HepG2 (cell line): ENCODE data around the gene ANKRD2. TPM values are rescaled to one million over a fixed set of nuclear protein-coding genes. Genes with fewer than 3 reads are reported as not detected.

Source experiments
- AGO2 ChIP-seq: fragments of 200-400 bp; formaldehyde crosslinking; optimal IDR thresholded peaks from 2 replicates; pipeline ENCODE3; 2017; ENCODE audit warnings: mild to moderate bottlenecking, low read depth, low read length, moderate library complexity
- CENPT ChIP-seq: sonication (generic); formaldehyde crosslinking; IDR thresholded peaks from 2 replicates; pipeline ENCODE4 v1.8.0; 2022; ENCODE audit warnings: low read depth, mild to moderate bottlenecking, moderate library complexity, missing genetic modification reagents
- DR1 ChIP-seq: sonication (generic); formaldehyde crosslinking; IDR thresholded peaks from 2 replicates; pipeline ENCODE4 v1.8.0; 2021; ENCODE audit warnings: mild to moderate bottlenecking, missing genetic modification reagents, inconsistent platforms
- HOXA9 ChIP-seq: sonication (generic); formaldehyde crosslinking; IDR thresholded peaks from 2 replicates; pipeline ENCODE4 v1.8.1; 2022; ENCODE audit warnings: missing genetic modification reagents, mild to moderate bottlenecking, moderate library complexity, borderline replicate concordance
- KDM5A ChIP-seq: fragments of 200-600 bp; sonication (generic); IDR thresholded peaks from 2 replicates; pipeline ENCODE4 v1.7.0; 2018; ENCODE audit warnings: antibody characterized with exemption, mild to moderate bottlenecking, low read length, borderline replicate concordance
- KLF13 ChIP-seq: sonication (generic); formaldehyde crosslinking; IDR thresholded peaks from 2 replicates; pipeline ENCODE4 v1.4.0; 2020; ENCODE audit warnings: mild to moderate bottlenecking, missing genetic modification reagents
- NFE2L1 ChIP-seq: sonication (generic); formaldehyde crosslinking; IDR thresholded peaks from 2 replicates; pipeline ENCODE4 v1.4.0; 2020; ENCODE audit warnings: missing genetic modification reagents, mild to moderate bottlenecking, borderline replicate concordance
- NFIB ChIP-seq: sonication (generic); formaldehyde crosslinking; IDR thresholded peaks from 2 replicates; pipeline ENCODE4 v1.9.0; 2021; ENCODE audit warnings: missing genetic modification reagents, mild to moderate bottlenecking, borderline replicate concordance
- SAP130 ChIP-seq: IDR thresholded peaks from 2 replicates; pipeline ENCODE4 v1.6.1; 2016; ENCODE audit warnings: low read depth
- SIN3A ChIP-seq: IDR thresholded peaks from 2 replicates; pipeline ENCODE4 v1.6.1; 2011; ENCODE audit warnings: low read depth, mild to moderate bottlenecking, control low read depth, low read length, borderline replicate concordance
- SOX6 ChIP-seq, 2 experiments: fragments of 450-650 bp in 1 of 2; sonication (generic) in 1 of 2; formaldehyde crosslinking in 1 of 2; IDR thresholded peaks; 2 replicates each; pipeline versions ENCODE4 v1.4.0 to v1.6.1; 2017 to 2020; ENCODE audit warnings: antibody characterized with exemption in 1 of 2, mild to moderate bottlenecking in 1 of 2, missing genetic modification reagents in 1 of 2
- SRSF4 ChIP-seq: fragments of 200-400 bp; formaldehyde crosslinking; IDR thresholded peaks from one replicate; pipeline ENCODE4 v1.6.1; 2018; ENCODE audit warnings: mild to moderate bottlenecking, low read depth, low read length, moderate library complexity; ENCODE audit not compliant: poor library complexity, severe bottlenecking
- SUZ12 ChIP-seq: fragments of 150-350 bp; IDR thresholded peaks from 2 replicates; pipeline ENCODE4 v1.6.1; 2014; ENCODE audit warnings: low read depth, low read length
- ZNF10 ChIP-seq: sonication (generic); formaldehyde crosslinking; IDR thresholded peaks from 2 replicates; pipeline ENCODE4 v1.4.0; 2020; ENCODE audit warnings: mild to moderate bottlenecking, low read depth, missing genetic modification reagents, borderline replicate concordance
- ZNF24 ChIP-seq: fragments of 450-650 bp; IDR thresholded peaks from 2 replicates; pipeline ENCODE4 v1.6.1; 2017; ENCODE audit warnings: antibody characterized with exemption, mild to moderate bottlenecking
- ZNF768 ChIP-seq: sonication (generic); formaldehyde crosslinking; IDR thresholded peaks from 2 replicates; pipeline ENCODE4 v1.4.0; 2020; ENCODE audit warnings: missing genetic modification reagents
- ZNF816 ChIP-seq: sonication (generic); formaldehyde crosslinking; IDR thresholded peaks from 2 replicates; pipeline ENCODE4 v1.8.0; 2022; ENCODE audit warnings: missing genetic modification reagents, mild to moderate bottlenecking, borderline replicate concordance
- ZSCAN12 ChIP-seq: sonication (generic); formaldehyde crosslinking; IDR thresholded peaks from 2 replicates; pipeline ENCODE4 v1.9.0; 2021; ENCODE audit warnings: mild to moderate bottlenecking, missing genetic modification reagents
- polyA plus RNA-seq, 8 experiments: library from polyadenylated mRNA; depleted of rRNA in 3 of 8; stranded (reverse) in 7 of 8; unstranded in 1 of 8; fragments of >200 nt; fragmentation: Illumina TruSeq in 4 of 8; extraction: Trizol in 4 of 8; gene quantifications; 2 replicates each; pipeline versions ENCODE4 v1.2.1 to v1.2.3, GENCODE V29; 2011 to 2016; ENCODE audit warnings: low read depth in 4 of 8, missing spikeins in 1 of 8, mixed read lengths in 1 of 8; ENCODE audit not compliant: insufficient read depth in 1 of 8
- total RNA-seq, 5 experiments: library from RNA; depleted of rRNA; stranded (reverse); fragments of >200 nt; fragmentation: Illumina TruSeq; extraction: Trizol; gene quantifications; 2 replicates each; pipeline ENCODE4 v1.2.3, GENCODE V29; 2016; ENCODE audit warnings: low read depth in 1 of 5
- TF ChIP-seq, protein P1 (sequence below): IDR thresholded peaks from 2 replicates; pipeline ENCODE4 v1.6.1; 2016; ENCODE audit warnings: control low read depth
- TF ChIP-seq, protein P2 (sequence below): fragments of 450-650 bp; IDR thresholded peaks from 2 replicates; pipeline ENCODE4 v1.6.1; 2017; ENCODE audit warnings: mild to moderate bottlenecking
- TF ChIP-seq, protein P3 (sequence below): sonication (generic); formaldehyde crosslinking; IDR thresholded peaks from 2 replicates; pipeline ENCODE4 v1.8.0; 2022; ENCODE audit warnings: missing genetic modification reagents, mild to moderate bottlenecking, borderline replicate concordance
- TF ChIP-seq, protein P4 (sequence below): sonication (generic); formaldehyde crosslinking; IDR thresholded peaks from 2 replicates; pipeline ENCODE4 v1.4.0; 2020; ENCODE audit warnings: missing genetic modification reagents
- TF ChIP-seq, protein P5 (sequence below): IDR thresholded peaks from 2 replicates; pipeline ENCODE4 v1.6.1; 2016; ENCODE audit warnings: missing compliant biosample characterization, missing genetic modification reagents, borderline replicate concordance

Gene ANKRD2
- total and polyA plus RNA-seq, 2 of the 13 experiments (the other 11 are each of a cell fraction or from before 2014, with no cell fraction given) = not detected

DNA sequence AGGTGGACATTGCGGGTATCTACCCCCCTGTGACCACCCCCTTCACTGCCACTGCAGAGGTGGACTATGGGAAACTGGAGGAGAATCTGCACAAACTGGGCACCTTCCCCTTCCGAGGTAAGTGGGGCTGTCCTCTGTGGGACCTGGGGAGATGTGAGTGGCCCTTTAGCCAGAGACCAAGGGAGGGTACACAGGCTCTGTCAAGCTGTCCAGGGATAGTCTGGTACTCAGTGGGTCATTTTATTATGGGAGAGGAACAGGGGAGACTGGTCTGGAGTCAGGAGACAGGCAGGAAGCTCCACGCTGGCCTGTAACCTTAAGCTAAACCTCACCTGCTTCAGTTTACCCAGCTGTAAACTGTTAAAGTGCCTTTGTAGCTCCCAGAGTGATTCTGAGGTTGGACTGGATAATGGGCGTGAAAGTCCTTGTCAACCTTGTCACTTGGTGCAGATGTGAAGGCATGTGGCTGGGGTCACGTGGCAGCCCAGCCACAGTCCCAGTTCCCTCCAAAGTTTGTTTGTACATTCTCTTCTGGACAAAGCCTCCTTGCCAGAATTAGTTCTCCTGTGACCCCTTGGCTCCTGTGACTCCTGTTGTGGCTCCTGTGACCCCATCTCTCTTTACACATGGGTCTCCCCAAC, 12.3 kb downstream of the ANKRD2 start (continued):
- TF ChIP-seq SOX6 (IDR thresholded peaks at IDR 0.05) = no peak
- TF ChIP-seq SOX6 (CRISPR knock-in tag; IDR thresholded peaks at IDR 0.05) = no peak
- TF ChIP-seq AGO2 = no peak
- no peak for TF ChIP-seq NFE2L1 (CRISPR knock-in tag)
- TF ChIP-seq, protein P1, sequence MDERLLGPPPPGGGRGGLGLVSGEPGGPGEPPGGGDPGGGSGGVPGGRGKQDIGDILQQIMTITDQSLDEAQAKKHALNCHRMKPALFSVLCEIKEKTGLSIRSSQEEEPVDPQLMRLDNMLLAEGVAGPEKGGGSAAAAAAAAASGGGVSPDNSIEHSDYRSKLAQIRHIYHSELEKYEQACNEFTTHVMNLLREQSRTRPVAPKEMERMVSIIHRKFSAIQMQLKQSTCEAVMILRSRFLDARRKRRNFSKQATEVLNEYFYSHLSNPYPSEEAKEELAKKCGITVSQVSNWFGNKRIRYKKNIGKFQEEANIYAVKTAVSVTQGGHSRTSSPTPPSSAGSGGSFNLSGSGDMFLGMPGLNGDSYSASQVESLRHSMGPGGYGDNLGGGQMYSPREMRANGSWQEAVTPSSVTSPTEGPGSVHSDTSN (CRISPR knock-in tag) = no peak
- TF ChIP-seq, protein P2, sequence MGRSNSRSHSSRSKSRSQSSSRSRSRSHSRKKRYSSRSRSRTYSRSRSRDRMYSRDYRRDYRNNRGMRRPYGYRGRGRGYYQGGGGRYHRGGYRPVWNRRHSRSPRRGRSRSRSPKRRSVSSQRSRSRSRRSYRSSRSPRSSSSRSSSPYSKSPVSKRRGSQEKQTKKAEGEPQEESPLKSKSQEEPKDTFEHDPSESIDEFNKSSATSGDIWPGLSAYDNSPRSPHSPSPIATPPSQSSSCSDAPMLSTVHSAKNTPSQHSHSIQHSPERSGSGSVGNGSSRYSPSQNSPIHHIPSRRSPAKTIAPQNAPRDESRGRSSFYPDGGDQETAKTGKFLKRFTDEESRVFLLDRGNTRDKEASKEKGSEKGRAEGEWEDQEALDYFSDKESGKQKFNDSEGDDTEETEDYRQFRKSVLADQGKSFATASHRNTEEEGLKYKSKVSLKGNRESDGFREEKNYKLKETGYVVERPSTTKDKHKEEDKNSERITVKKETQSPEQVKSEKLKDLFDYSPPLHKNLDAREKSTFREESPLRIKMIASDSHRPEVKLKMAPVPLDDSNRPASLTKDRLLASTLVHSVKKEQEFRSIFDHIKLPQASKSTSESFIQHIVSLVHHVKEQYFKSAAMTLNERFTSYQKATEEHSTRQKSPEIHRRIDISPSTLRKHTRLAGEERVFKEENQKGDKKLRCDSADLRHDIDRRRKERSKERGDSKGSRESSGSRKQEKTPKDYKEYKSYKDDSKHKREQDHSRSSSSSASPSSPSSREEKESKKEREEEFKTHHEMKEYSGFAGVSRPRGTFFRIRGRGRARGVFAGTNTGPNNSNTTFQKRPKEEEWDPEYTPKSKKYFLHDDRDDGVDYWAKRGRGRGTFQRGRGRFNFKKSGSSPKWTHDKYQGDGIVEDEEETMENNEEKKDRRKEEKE = no peak
- TF ChIP-seq ZSCAN12 (CRISPR knock-in tag) = no peak
- no peak for TF ChIP-seq ZNF768 (CRISPR knock-in tag)
- TF ChIP-seq SUZ12 = no peak
- TF ChIP-seq KDM5A = no peak
- no peak for TF ChIP-seq ZNF24
- no peak for TF ChIP-seq KLF13
- no peak for TF ChIP-seq DR1 (CRISPR knock-in tag)
- TF ChIP-seq NFIB (CRISPR knock-in tag) = no peak
- 0 out of 2 replicates have a peak, but pooled peaks have one; percentile 31 for TF ChIP-seq SIN3A
- TF ChIP-seq ZNF816 (CRISPR knock-in tag) = no peak
- TF ChIP-seq, protein P3, sequence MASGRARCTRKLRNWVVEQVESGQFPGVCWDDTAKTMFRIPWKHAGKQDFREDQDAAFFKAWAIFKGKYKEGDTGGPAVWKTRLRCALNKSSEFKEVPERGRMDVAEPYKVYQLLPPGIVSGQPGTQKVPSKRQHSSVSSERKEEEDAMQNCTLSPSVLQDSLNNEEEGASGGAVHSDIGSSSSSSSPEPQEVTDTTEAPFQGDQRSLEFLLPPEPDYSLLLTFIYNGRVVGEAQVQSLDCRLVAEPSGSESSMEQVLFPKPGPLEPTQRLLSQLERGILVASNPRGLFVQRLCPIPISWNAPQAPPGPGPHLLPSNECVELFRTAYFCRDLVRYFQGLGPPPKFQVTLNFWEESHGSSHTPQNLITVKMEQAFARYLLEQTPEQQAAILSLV = peak; percentile 68; the same call in 1 of the 2 replicates
- TF ChIP-seq SAP130 (CRISPR knock-in tag) = peak; percentile 52; the same call in 1 of the 2 replicates
- TF ChIP-seq, protein P4, sequence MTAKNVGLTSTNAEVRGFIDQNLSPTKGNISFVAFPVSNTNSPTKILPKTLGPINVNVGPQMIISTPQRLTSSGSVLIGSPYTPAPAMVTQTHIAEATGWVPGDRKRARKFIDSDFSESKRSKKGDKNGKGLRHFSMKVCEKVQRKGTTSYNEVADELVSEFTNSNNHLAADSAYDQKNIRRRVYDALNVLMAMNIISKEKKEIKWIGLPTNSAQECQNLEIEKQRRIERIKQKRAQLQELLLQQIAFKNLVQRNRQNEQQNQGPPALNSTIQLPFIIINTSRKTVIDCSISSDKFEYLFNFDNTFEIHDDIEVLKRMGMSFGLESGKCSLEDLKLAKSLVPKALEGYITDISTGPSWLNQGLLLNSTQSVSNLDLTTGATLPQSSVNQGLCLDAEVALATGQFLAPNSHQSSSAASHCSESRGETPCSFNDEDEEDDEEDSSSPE (CRISPR knock-in tag) = peak; percentile 92
- no peak for TF ChIP-seq ZNF10 (CRISPR knock-in tag)
- TF ChIP-seq SRSF4 = no peak
- TF ChIP-seq CENPT (CRISPR knock-in tag) = no peak
- TF ChIP-seq, protein P5, sequence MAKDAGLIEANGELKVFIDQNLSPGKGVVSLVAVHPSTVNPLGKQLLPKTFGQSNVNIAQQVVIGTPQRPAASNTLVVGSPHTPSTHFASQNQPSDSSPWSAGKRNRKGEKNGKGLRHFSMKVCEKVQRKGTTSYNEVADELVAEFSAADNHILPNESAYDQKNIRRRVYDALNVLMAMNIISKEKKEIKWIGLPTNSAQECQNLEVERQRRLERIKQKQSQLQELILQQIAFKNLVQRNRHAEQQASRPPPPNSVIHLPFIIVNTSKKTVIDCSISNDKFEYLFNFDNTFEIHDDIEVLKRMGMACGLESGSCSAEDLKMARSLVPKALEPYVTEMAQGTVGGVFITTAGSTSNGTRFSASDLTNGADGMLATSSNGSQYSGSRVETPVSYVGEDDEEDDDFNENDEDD (CRISPR knock-in tag) = peak; percentile 93
- no peak for TF ChIP-seq HOXA9 (CRISPR knock-in tag)
